ENCODE data around the gene RANBP10. TPM values are rescaled to one million over a fixed set of nuclear protein-coding genes. Genes with fewer than 3 reads are reported as not detected.

Gene RANBP10
- total and polyA plus RNA-seq, 9 of the 15 experiments (the other 6 are each of a cell fraction or from before 2014, with no cell fraction given), result 0.61 to 19.3 (median 5.9) TPM

GRCh38 chr16:67675999-67676398, 130.4 kb downstream of the RANBP10 start:
- ChIA-PET CTCF (ENCODE audit: low intra/inter-chr PET ratio) (no interaction called here), POLR2A (interaction anchor here (0.7 kb wide), 2 partner anchors 53 to 260 kb away, joined by 3 to 4 read pairs; no protein-coding TSS in a partner anchor)
- in situ Hi-C loops (cut with MboI), result loop anchor here (10.0 kb wide), 1 partner anchor 369 kb away; no protein-coding TSS in a partner anchor
- Histone ChIP-seq H3K36me3 (ENCODE audit: control insufficient read depth, insufficient read depth, low read length) (peaks cover 3% of the 10 kb centered on the region; the same call in 1 of the 3 replicates), H3K27me3 (ENCODE audit: control insufficient read depth in 2 of 2, insufficient read depth in 2 of 2, low read length in 2 of 2) (no peaks in the 10 kb centered on the region), H3K4me2 (ENCODE audit: insufficient read depth, low read length) (no peak overlapping the region), H3K9me3 (replicated peaks; ENCODE audit: control insufficient read depth, insufficient read depth, low read depth, low read length) (no peaks in the 10 kb centered on the region), H2AFZ (ENCODE audit: low read depth, low read length) (no peak overlapping the region), H3K79me2 (ENCODE audit: control insufficient read depth, insufficient read depth, low read length) (no peaks in the 10 kb centered on the region), H4K20me1 (replicated peaks; ENCODE audit: control insufficient read depth, insufficient read depth, low read length) (0 out of 2 replicates have a peak, but pooled peaks cover 1% of the 10 kb centered on the region), H3K9ac (ENCODE audit: insufficient read depth in 1 of 2, low read depth in 2 of 2, low read length in 2 of 2) (peak overlapping the region in 1 of 2 experiments; percentile 29; a peak in 1 of 4 replicates), H3K4me1 (replicated peaks in 1 of 2; ENCODE audit: control insufficient read depth in 2 of 2, insufficient read depth in 2 of 2, low read length in 2 of 2) (peaks cover 0 to 5% of the 10 kb centered on the region in 2 experiments; a peak in 3 of 5 replicates), H3K9me1 (ENCODE audit: control insufficient read depth, insufficient read depth, low read length) (peaks cover 1% of the 10 kb centered on the region), H3K27ac (ENCODE audit: extremely low read depth, low read depth, low read length) (no peak overlapping the region), H3K4me3 (no peak overlapping the region)
- no peak for DNase-seq (ENCODE audit: extremely low read depth in 1 of 4, low spot score in 3 of 4)
- FAIRE-seq, result no peak
- no TSS peak for BruUV-seq (replicated peaks)
- ATAC-seq, result no peak
- TF ChIP-seq SRSF1 (IDR thresholded peaks at IDR 0.05; ENCODE audit: low read depth, low read length), result no peak
- TF ChIP-seq, protein P1, sequence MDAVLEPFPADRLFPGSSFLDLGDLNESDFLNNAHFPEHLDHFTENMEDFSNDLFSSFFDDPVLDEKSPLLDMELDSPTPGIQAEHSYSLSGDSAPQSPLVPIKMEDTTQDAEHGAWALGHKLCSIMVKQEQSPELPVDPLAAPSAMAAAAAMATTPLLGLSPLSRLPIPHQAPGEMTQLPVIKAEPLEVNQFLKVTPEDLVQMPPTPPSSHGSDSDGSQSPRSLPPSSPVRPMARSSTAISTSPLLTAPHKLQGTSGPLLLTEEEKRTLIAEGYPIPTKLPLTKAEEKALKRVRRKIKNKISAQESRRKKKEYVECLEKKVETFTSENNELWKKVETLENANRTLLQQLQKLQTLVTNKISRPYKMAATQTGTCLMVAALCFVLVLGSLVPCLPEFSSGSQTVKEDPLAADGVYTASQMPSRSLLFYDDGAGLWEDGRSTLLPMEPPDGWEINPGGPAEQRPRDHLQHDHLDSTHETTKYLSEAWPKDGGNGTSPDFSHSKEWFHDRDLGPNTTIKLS (IDR thresholded peaks at IDR 0.05; ENCODE audit: borderline replicate concordance, low read depth), result no peak
- no peak for TF ChIP-seq E2F5 (CRISPR knock-in tag; IDR thresholded peaks at IDR 0.05)
- TF ChIP-seq, protein P2, sequence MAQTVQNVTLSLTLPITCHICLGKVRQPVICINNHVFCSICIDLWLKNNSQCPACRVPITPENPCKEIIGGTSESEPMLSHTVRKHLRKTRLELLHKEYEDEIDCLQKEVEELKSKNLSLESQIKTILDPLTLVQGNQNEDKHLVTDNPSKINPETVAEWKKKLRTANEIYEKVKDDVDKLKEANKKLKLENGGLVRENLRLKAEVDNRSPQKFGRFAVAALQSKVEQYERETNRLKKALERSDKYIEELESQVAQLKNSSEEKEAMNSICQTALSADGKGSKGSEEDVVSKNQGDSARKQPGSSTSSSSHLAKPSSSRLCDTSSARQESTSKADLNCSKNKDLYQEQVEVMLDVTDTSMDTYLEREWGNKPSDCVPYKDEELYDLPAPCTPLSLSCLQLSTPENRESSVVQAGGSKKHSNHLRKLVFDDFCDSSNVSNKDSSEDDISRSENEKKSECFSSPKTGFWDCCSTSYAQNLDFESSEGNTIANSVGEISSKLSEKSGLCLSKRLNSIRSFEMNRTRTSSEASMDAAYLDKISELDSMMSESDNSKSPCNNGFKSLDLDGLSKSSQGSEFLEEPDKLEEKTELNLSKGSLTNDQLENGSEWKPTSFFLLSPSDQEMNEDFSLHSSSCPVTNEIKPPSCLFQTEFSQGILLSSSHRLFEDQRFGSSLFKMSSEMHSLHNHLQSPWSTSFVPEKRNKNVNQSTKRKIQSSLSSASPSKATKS (CRISPR knock-in tag; IDR thresholded peaks at IDR 0.05), result no peak
- no peak for TF ChIP-seq TGIF2 (CRISPR knock-in tag; IDR thresholded peaks at IDR 0.05)
- TF ChIP-seq E4F1 (CRISPR knock-in tag; IDR thresholded peaks at IDR 0.05; ENCODE audit: borderline replicate concordance), result no peak
- TF ChIP-seq ZNF324 (CRISPR knock-in tag; IDR thresholded peaks at IDR 0.05), result no peak
- peak; percentile 79 for TF ChIP-seq ZNF121 (CRISPR knock-in tag; conservative IDR thresholded peaks at IDR 0.05)
- intact Hi-C loops (cut with micrococcal nuclease), result no loop called here
- 80% methylated on average over 6 of the region's 7 CpGs for WGBS (ENCODE audit: insufficient coverage, low coverage, missing lambda C conversion rate)
